Keratinocyte (primary cell): ENCODE results near the gene PCK2. TPM values are rescaled to one million over a fixed set of nuclear protein-coding genes. Genes with fewer than 3 reads are reported as not detected.

Experiments used
- DNase-seq: peaks from one replicate; pipeline ENCODE4 v3.0.0-alpha.2; 2011; ENCODE audit warnings: low read depth, missing footprints, low spot score
- FAIRE-seq: peaks from 2 replicates; lab custom pipeline; 2011; peaks lifted over from hg19 to GRCh38; lab: Jason Lieb, UNC
- H2AFZ ChIP-seq: 2 replicates; pipeline ENCODE4 v1.6.0; 2012; ENCODE audit warnings: low read length, control low read depth, inconsistent platforms; ENCODE audit not compliant: control insufficient read depth
- H3K27ac ChIP-seq: 2 replicates; pipeline ENCODE4 v1.5.1; 2011; ENCODE audit warnings: low read length; ENCODE audit not compliant: control insufficient read depth, insufficient read depth
- H3K27me3 ChIP-seq: 3 replicates; pipeline ENCODE4 v1.6.0; 2011; ENCODE audit warnings: low read length; ENCODE audit not compliant: control insufficient read depth, insufficient read depth; ENCODE audit errors: extremely low read depth
- H3K36me3 ChIP-seq, 2 experiments: 2 replicates in 1 of 2; 3 replicates in 1 of 2; pipeline ENCODE4 v1.5.1; 2011; ENCODE audit warnings: low read length in 2 of 2, mild to moderate bottlenecking in 1 of 2; ENCODE audit not compliant: control insufficient read depth in 2 of 2, insufficient read depth in 2 of 2; ENCODE audit errors: extremely low read depth in 1 of 2
- H3K4me1 ChIP-seq: 3 replicates; pipeline ENCODE4 v1.5.1; 2011; ENCODE audit warnings: low read length; ENCODE audit not compliant: control insufficient read depth, insufficient read depth; ENCODE audit errors: extremely low read depth
- H3K4me2 ChIP-seq: 3 replicates; pipeline ENCODE4 v1.6.0; 2011; ENCODE audit warnings: low read depth, low read length; ENCODE audit not compliant: control insufficient read depth, insufficient read depth; ENCODE audit errors: extremely low read depth
- H3K4me3 ChIP-seq, 3 experiments: fragments of 200-600 bp in 1 of 3; sonication (generic) in 1 of 3; 2 replicates in 2 of 3; 3 replicates in 1 of 3; pipeline ENCODE4 v1.5.1; 2011 to 2016; ENCODE audit warnings: low read length in 3 of 3, mild to moderate bottlenecking in 3 of 3, control low read depth in 2 of 3, inconsistent platforms in 1 of 3, low read depth in 1 of 3, mixed read lengths in 1 of 3, mixed run types in 1 of 3, moderate library complexity in 1 of 3; ENCODE audit not compliant: control insufficient read depth in 2 of 3, insufficient read depth in 2 of 3; ENCODE audit errors: extremely low read depth in 1 of 3
- H3K79me2 ChIP-seq: 2 replicates; pipeline ENCODE4 v1.6.0; 2012; ENCODE audit warnings: low read length; ENCODE audit not compliant: control insufficient read depth, insufficient read depth
- H3K9ac ChIP-seq: 3 replicates; pipeline ENCODE4 v1.6.0; 2011; ENCODE audit warnings: low read length; ENCODE audit not compliant: control insufficient read depth, insufficient read depth; ENCODE audit errors: extremely low read depth
- H3K9me1 ChIP-seq: 3 replicates; pipeline ENCODE4 v1.6.0; 2011; ENCODE audit warnings: low read length; ENCODE audit not compliant: control insufficient read depth, insufficient read depth; ENCODE audit errors: extremely low read depth
- H3K9me3 ChIP-seq: 2 replicates; pipeline ENCODE4 v1.5.1; 2012; ENCODE audit warnings: low read depth, low read length; ENCODE audit not compliant: control insufficient read depth
- H4K20me1 ChIP-seq: 3 replicates; pipeline ENCODE4 v1.6.0; 2011; ENCODE audit warnings: low read length; ENCODE audit not compliant: control insufficient read depth, insufficient read depth; ENCODE audit errors: extremely low read depth
- CTCF ChIP-seq, 3 experiments: IDR thresholded peaks in 1 of 3; conservative IDR thresholded peaks in 1 of 3; optimal IDR thresholded peaks in 1 of 3; 2 replicates in 2 of 3; 3 replicates in 1 of 3; pipeline versions ENCODE3 to v1.5.1; 2011; ENCODE audit warnings: low read length in 3 of 3, mild to moderate bottlenecking in 3 of 3, moderate library complexity in 2 of 3, control low read depth in 1 of 3, inconsistent platforms in 1 of 3; ENCODE audit not compliant: insufficient read depth in 2 of 3; ENCODE audit errors: extremely low read depth in 1 of 3
- EZH2 ChIP-seq: IDR thresholded peaks from one replicate; pipeline ENCODE4 v1.6.1; 2012; ENCODE audit warnings: inconsistent platforms, mild to moderate bottlenecking, low read length, moderate library complexity
- dilution Hi-C: fragments of 300-500 bp; cut with MboI; formaldehyde crosslinking; loops from one replicate; pipeline ENCODE4 v1.7.0; 2020; ENCODE audit warnings: low sequenced_read_pairs; ENCODE audit not compliant: extremely low pct_ligation_motif_present
- polyA plus RNA-seq, 5 experiments: library from polyadenylated mRNA; depleted of rRNA in 3 of 5; stranded (reverse) in 3 of 5; stranded (forward) in 1 of 5; unstranded in 1 of 5; fragments of >200 nt; gene quantifications; 1 replicate in 1 of 5; 2 replicates in 3 of 5; 3 replicates in 1 of 5; pipeline versions ENCODE4 v1.2.1 to v1.2.3, GENCODE V29; 2011 to 2012; ENCODE audit warnings: missing spikeins in 2 of 5, low read depth in 1 of 5, low replicate concordance in 1 of 5

The PCK2 gene
- polyA plus RNA-seq, 1 donor (not counting 4 experiments of a cell fraction or from before 2014, with no cell fraction given), result 16.6 TPM

GRCh38 chr14:24119691-24120090 lies 25.6 kb downstream of the PCK2 start:
- Histone ChIP-seq H3K79me2 (no peaks in the 10 kb centered on the region), H3K27me3 (no peaks in the 10 kb centered on the region), H2AFZ (no peak overlapping the region), H3K4me1 (peaks cover 9% of the 10 kb centered on the region), H3K4me2 (no peak overlapping the region), H3K36me3 (peaks cover 24 to 35% of the 10 kb centered on the region in 2 experiments), H3K4me3 (no peak overlapping the region), H4K20me1 (no peaks in the 10 kb centered on the region), H3K27ac (no peak overlapping the region), H3K9me3 (no peaks in the 10 kb centered on the region), H3K9me1 (no peaks in the 10 kb centered on the region), H3K9ac (no peak overlapping the region)
- DNase-seq (no peak), FAIRE-seq (no peak)
- dilution Hi-C loops, result no loop called here
- TF ChIP-seq EZH2, result no peak
- TF ChIP-seq CTCF (optimal IDR thresholded peaks at IDR 0.05 in 1 of 3, IDR thresholded peaks at IDR 0.05 in 1 of 3, conservative IDR thresholded peaks at IDR 0.05 in 1 of 3; ENCODE audit: extremely low read depth in 1 of 3, insufficient read depth in 2 of 3, low read length in 3 of 3), result no peak

- H3K79me2 ChIP-seq, result no peaks in the 10 kb centered on the region
- H3K36me3 ChIP-seq, result peaks cover 24 to 35% of the 10 kb centered on the region in 2 experiments
- H3K27ac ChIP-seq, result no peak overlapping the region
- H2AFZ ChIP-seq, result no peak overlapping the region
- H3K27me3 ChIP-seq, result no peaks in the 10 kb centered on the region
- FAIRE-seq (no peak), DNase-seq (no peak)
- H3K4me2 ChIP-seq, result no peak overlapping the region
- H3K9me1 ChIP-seq, result no peaks in the 10 kb centered on the region
- no peaks in the 10 kb centered on the region for H4K20me1 ChIP-seq
- H3K4me1 ChIP-seq, result peaks cover under 1% of the 10 kb centered on the region
- H3K9me3 ChIP-seq, result no peaks in the 10 kb centered on the region
- dilution Hi-C loops, result no loop called here
- TF ChIP-seq EZH2 (no peak), CTCF (optimal IDR thresholded peaks at IDR 0.05 in 1 of 3, IDR thresholded peaks at IDR 0.05 in 1 of 3, conservative IDR thresholded peaks at IDR 0.05 in 1 of 3; ENCODE audit: extremely low read depth in 1 of 3, insufficient read depth in 2 of 3, low read length in 3 of 3) (no peak)
- no peak overlapping the region for H3K4me3 ChIP-seq
- H3K9ac ChIP-seq, result no peak overlapping the region
These were observed 27.1 kb downstream of the PCK2 start for GRCh38 chr14:24121210-24121609.
